HG03060 (cell line): ENCODE results near the gene ACP4.

Experiments used
- ATAC-seq: cut with Tn5 transposase; IDR thresholded peaks from one replicate; pipeline ENCODE4 v1.9.1; 2021; ENCODE audit warnings: low read depth, moderate number of reproducible peaks; ENCODE audit not compliant: unreplicated experiment

The ACP4 gene

GRCh38 chr19:50820549-50821247 is 30.5 kb downstream of the ACP4 start:
- ATAC-seq: no peak

DNA sequence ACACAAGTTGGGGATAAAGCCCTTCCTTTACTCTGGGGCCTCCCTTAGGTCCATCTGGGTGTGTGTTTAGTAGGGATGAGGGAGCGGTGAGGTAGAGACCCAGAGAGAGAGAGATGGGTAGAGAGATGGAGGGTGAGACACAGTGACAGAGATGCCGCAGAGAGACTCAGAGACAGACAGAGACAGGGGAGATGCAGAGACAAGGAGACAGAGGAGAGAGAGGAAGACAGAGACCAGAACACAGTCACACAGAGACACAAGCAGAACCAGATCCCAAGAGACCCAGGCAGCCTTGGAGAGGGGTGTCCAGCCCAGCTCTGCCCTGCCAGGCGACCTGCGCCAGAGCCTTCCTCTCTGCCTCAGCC is 31.0 kb downstream of the ACP4 start:
- no peak for ATAC-seq

DNA sequence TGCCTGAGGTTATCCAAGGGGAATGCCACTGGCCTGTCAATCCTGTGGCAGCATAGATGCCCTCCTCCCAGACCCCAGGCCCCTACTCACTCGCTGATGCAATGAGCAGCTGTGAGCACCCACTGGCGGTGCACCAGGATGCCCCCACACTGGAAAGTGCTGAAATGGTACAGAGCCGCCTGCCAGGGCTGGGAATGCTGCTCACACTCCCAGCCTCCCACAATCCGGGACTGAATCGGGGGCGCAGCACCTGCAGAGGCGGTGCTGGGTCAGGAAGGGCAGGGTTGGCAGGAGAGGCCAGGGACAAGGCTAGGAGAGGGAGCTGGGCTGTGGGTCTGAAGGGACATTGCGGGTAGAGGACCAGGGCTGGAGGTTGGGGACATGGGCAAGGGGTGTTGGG is 31.4 kb downstream of the ACP4 start:
- no peak for ATAC-seq

DNA sequence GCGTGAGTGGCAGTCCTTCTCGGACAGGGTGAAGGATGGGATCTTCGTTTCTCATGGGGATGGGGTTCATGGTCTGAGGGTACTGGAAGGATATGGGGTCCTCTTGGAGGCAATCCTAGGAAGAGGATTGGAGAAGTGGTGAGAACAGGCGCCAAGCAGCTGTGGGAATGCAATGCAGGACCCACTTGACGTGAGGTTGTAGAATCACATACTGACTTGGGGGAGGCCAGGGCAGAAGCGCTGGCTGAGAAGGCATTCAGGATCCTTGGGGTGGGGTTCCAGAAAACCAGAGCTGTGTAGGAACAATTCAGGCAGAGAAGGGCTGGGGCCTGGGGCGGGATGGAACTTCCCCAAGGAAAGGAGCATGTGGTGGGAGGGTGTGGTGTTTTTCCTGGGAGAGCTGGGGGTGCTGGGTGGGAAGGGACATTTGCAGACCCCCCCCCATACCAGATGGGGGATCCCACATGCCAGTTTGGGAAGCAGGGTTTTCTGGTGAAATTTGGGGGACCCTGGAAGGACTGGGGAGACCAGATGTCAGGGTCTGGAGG is 32.5 kb downstream of the ACP4 start:
- no peak for ATAC-seq

DNA sequence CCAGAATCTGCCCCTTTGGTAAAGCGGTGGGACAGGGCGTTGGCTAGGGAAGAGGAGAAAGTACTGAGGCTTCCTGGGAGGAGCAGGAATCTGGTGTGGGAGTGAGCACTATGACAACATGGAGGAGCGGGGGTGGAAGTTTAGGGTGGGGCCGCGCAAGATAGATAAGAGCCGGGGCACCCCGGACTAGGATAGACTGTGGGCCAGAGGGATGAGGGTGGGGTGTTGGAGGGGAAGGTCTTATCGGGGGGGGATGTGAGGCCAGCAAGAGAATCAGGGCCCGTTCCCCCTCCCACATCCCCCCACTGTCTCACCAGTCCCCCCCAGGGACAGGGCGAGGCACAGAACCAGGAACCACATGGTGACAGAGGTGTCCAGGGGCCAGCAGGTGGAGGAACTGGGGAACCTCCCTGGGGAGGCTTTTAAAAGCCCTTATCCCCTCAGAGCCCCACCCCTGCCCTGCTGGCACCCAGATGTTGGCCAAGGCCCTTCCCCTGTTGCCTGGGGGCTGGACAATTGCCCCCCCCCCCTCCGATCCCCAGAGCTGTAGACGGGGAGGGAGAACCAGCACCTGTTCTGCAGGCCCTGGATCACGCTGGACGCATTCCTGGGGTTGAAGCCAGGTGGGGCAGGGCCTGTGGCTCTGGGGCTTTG is 33.3 kb downstream of the ACP4 start, which contains the start of gene KLK1:
KLK1 (minus strand) TSS at position 399 of the 654 bp plus-strand sequence; CDS start at position 360, 39 bp downstream.
- ATAC-seq: no peak

GRCh38 chr19:50826492-50827240 is 36.5 kb downstream of the ACP4 start:
- no peak for ATAC-seq

DNA sequence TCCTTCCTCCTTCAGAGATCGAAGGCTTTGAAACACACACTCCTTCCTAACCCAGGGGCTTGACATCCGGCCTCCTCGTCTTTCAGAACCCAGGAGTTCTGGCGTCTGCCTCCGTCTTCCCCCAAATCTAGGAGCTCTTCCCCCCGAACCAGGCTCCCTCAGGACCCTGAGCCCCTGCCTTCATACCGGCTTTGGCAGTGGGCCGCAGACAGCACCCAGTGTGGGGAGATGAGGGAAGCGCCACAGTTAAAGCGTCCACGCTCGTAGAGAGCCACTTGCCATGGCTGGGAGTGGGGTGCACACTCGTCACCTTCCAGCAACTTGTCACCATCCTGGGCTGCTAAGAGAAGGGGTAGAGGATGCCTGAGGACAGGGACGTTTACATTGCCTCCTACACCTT is 37.3 kb downstream of the ACP4 start:
- ATAC-seq: no peak

- ATAC-seq: no peak
Observed at GRCh38 chr19:50829801-50830200, 39.6 kb downstream of the ACP4 start.

GRCh38 chr19:50830266-50831025 is 40.2 kb downstream of the ACP4 start:
- ATAC-seq: no peak

- no peak for ATAC-seq
Observed at GRCh38 chr19:50831026-50831396, 40.8 kb downstream of the ACP4 start.

GRCh38 chr19:50832666-50833065 is 42.5 kb downstream of the ACP4 start:
- ATAC-seq: no peak

DNA sequence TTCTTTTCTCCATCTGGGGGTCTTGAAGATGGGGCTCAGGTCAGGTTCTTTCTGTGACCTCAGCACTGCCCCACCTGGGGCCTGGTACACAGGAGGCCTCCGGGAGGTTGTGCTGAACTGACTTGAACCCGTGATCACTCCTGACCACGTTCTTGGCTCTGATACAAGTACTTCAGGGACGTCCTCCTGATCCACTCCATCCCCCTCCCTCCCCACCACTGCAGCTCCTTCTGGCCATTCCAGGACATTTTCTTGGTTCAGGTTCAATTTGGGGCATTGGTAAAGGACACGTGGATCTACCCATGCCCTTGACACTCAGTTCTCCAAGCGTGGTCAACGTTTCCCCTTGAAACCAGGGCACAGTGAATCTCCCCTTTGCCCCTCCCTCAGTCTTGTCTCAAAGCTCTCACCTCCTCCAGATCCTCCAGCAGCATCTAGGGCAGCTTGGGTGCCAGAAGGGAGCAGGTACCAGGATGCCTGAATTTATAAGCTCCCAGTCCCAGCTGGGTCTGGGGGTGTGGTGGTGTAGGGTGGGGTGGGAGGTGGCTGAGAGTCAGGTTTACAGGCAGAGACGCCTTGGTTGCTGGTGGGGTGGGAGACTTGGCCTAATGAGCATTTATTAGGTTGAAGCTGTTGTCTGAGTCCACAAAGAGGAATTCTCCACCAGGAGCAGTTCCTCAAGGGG is 43.0 kb downstream of the ACP4 start, which contains the start of gene KLK15:
KLK15 (minus strand) TSS at position 458 of the 685 bp plus-strand sequence. CDS start 2,082 bp downstream, outside the sequence.
- no peak for ATAC-seq

- ATAC-seq: no peak
Observed at GRCh38 chr19:50833802-50834167, 43.6 kb downstream of the ACP4 start.

DNA sequence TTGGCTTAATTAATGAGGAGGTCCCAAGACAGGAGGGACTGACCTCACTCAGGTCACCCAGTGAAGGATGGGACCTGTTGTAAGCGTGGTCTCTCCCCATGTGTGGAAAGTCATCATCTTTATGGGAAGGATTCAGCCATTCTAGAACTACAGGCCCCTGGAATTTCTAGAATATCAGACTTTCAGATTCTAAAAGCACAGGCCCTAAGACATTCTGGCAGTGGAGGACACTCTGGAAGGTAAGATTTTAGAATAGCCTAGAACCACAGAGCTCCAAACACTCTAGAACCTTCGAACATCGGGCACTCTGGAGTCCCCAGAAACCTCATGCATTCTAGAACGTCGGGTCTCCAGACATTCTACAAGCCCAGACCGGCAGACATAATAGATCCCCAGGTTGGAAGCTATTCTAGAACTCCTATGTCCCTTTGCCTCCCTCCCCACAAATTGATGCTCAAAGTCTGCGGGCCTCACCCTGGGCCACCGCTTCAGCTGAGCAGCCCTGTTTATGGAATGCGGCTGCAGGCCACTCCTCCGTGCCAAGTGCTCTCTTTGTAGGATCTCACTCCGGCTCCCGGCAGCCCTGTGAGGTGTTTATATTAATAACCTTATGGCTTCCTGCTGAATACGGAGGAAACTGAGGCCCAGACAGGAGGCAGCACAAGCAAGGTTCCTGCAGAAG is 45.0 kb downstream of the ACP4 start:
- no peak for ATAC-seq

GRCh38 chr19:50835785-50836542 is 45.7 kb downstream of the ACP4 start:
- ATAC-seq: no peak

DNA sequence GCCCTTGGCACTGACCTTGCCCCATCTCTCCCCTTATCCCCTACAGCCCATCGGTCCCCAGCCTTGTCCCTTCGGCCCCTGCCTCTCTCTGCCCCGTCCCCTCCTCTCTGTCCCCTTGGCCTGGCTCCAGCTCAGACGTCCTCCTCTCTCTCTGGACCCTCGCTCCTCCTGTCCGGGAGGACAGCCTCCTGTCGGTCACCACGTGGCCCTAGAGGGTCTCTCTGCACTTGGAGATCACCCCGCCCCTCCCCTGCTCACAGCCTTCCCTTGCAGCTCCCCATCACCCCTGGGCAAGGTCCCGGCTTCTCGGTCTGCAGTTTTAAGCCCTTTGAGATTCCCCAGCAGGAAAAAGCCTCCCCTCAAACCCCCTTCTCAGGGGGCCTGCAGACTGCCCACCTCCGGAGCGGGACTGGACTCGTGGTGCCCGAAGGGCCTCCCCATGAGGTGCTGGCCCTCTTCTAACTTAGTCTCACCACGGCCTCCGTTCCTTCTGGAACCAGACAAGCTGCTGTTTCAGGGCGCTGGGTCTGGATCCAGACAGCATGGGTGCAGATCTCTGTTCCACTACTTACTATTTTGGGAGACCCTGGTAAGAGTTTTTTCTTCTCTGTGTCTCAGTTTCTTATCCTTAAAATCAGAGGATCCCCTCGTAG is 46.5 kb downstream of the ACP4 start:
- no peak for ATAC-seq

GRCh38 chr19:50837300-50837699 is 47.1 kb downstream of the ACP4 start:
- no peak for ATAC-seq

- no peak for ATAC-seq
Observed at GRCh38 chr19:50838239-50838638, 48.0 kb downstream of the ACP4 start.
